GM12878 (cell line): Measurements from ENCODE around the gene KIAA0319L. TPM values are rescaled to one million over a fixed set of nuclear protein-coding genes. Genes with fewer than 3 reads are reported as not detected.

ENCODE experiments used
- ATAC-seq: fragments of 200-7000 bp; cut with Tn5 transposase; 3 replicates; pipeline ENCODE4 v1.9.1; 2020; ENCODE audit warnings: mild to moderate bottlenecking, moderate library complexity
- BruUV-seq: library from RNA; stranded (reverse); fragments of 400-500 nt; replicated peaks from 2 replicates; lab custom pipeline; 2021; lab: Mats Ljungman, UMichigan
- CTCF ChIA-PET: fragments of 300-600 bp; sonication (Branson Sonifier 250); formaldehyde crosslinking; extraction: SDS; loops from one replicate; lab custom pipeline; 2021; ENCODE audit warnings: inconsistent platforms; lab: Yijun Ruan, JAX
- POLR2A ChIA-PET: fragments of 350-600 bp; formaldehyde crosslinking; extraction: SDS; loops from one replicate; lab custom pipeline; 2021; ENCODE audit warnings: inconsistent platforms; lab: Charles Lee
- RAD21 ChIA-PET: fragments of 300-600 bp; sonication (Branson Sonifier 250); formaldehyde crosslinking; loops from one replicate; lab custom pipeline; 2023; ENCODE audit warnings: antibody characterized with exemption; ENCODE audit not compliant: unreplicated experiment; lab: Charles Lee
- SMC1A ChIA-PET: fragments of 300-600 bp; sonication (Branson Sonifier 250); formaldehyde crosslinking; loops from one replicate; lab custom pipeline; 2023; ENCODE audit not compliant: unreplicated experiment, uncharacterized antibody; lab: Charles Lee
- DNase-seq: peaks from one replicate; pipeline ENCODE4 v3.0.0-alpha.2; 2011; ENCODE audit warnings: low read depth, low spot score
- FAIRE-seq: peaks from 3 replicates; lab custom pipeline; 2011; peaks lifted over from hg19 to GRCh38; lab: Jason Lieb, UNC
- H2AFZ ChIP-seq: 2 replicates; pipeline ENCODE4 v1.6.0; 2011; ENCODE audit warnings: low read depth, low read length, control low read depth; ENCODE audit not compliant: control insufficient read depth
- H3K27ac ChIP-seq: 2 replicates; pipeline ENCODE4 v1.5.1; 2011; ENCODE audit warnings: control low read depth; ENCODE audit not compliant: control insufficient read depth, insufficient read depth
- H3K27me3 ChIP-seq, 2 experiments: replicated peaks in 1 of 2; 2 replicates each; pipeline versions ENCODE4 v1.6.0 to v1.6.1; 2011; ENCODE audit warnings: low read length in 1 of 2; ENCODE audit not compliant: control insufficient read depth in 2 of 2, insufficient read depth in 2 of 2
- H3K36me3 ChIP-seq, 2 experiments: 2 replicates each; pipeline ENCODE4 v1.5.1; 2011; ENCODE audit warnings: low read length in 1 of 2; ENCODE audit not compliant: control insufficient read depth in 2 of 2, insufficient read depth in 2 of 2
- H3K4me1 ChIP-seq: 2 replicates; pipeline ENCODE4 v1.6.1; 2011; ENCODE audit warnings: mild to moderate bottlenecking, low read length, moderate library complexity, mixed read lengths; ENCODE audit not compliant: control insufficient read depth, insufficient read depth
- H3K4me2 ChIP-seq: 2 replicates; pipeline ENCODE4 v1.6.0; 2011; ENCODE audit warnings: control low read depth; ENCODE audit not compliant: control insufficient read depth, insufficient read depth
- H3K4me3 ChIP-seq: fragments of 200-600 bp; sonication (generic); 2 replicates; pipeline ENCODE4 v1.5.1; 2016
- H3K79me2 ChIP-seq: 2 replicates; pipeline ENCODE4 v1.6.0; 2011; ENCODE audit warnings: low read length; ENCODE audit not compliant: control insufficient read depth, insufficient read depth
- H3K9ac ChIP-seq: 2 replicates; pipeline ENCODE4 v1.8.0; 2011; ENCODE audit warnings: low read length, control low read depth, mixed read lengths; ENCODE audit not compliant: control insufficient read depth, insufficient read depth
- H3K9me3 ChIP-seq: replicated peaks from 3 replicates; pipeline ENCODE4 v1.5.1; 2011; ENCODE audit warnings: mild to moderate bottlenecking, low read length; ENCODE audit not compliant: control insufficient read depth, insufficient read depth
- H4K20me1 ChIP-seq: 2 replicates; pipeline ENCODE4 v1.6.0; 2011; ENCODE audit not compliant: control insufficient read depth, insufficient read depth
- MEF2B ChIP-seq: fragments of 450-650 bp; IDR thresholded peaks from 2 replicates; pipeline ENCODE4 v1.6.1; 2018; ENCODE audit warnings: mild to moderate bottlenecking, moderate library complexity; ENCODE audit not compliant: partially characterized antibody, poor library complexity, severe bottlenecking
- NFIC ChIP-seq: IDR thresholded peaks from 2 replicates; pipeline ENCODE4 v1.6.1; 2012; ENCODE audit warnings: low read depth, mild to moderate bottlenecking, inconsistent platforms, low read length, moderate library complexity
- PML ChIP-seq: IDR thresholded peaks from 2 replicates; pipeline ENCODE4 v1.6.1; 2012; ENCODE audit warnings: low read length, inconsistent platforms
- RCOR1 ChIP-seq: conservative IDR thresholded peaks from 2 replicates; pipeline ENCODE4 v1.6.1; 2012; ENCODE audit warnings: low read depth, low read length, improper control_type of control experiment
- SP1 ChIP-seq: IDR thresholded peaks from one replicate; pipeline ENCODE4 v1.6.1; 2011; ENCODE audit warnings: low read depth, low read length
- TCF12 ChIP-seq: IDR thresholded peaks from 2 replicates; pipeline ENCODE4 v1.6.1; 2011; ENCODE audit warnings: low read depth, mild to moderate bottlenecking, low read length
- WGBS: methylation state at CpG from one replicate; pipeline ENCODE4 v1.1.6; 2016; ENCODE audit warnings: low lambda C conversion rate; ENCODE audit not compliant: insufficient replicate concordance, insufficient coverage; ENCODE audit errors: missing lambda C conversion rate; 5-methylcytosine and 5-hydroxymethylcytosine counted together
- in situ Hi-C: fragments of 300-500 bp; cut with MboI; formaldehyde crosslinking; loops from 9 replicates; pipeline ENCODE4 v1.14.3; 2018; ENCODE audit warnings: mixed read lengths
- intact Hi-C: fragments of 100-400 bp; cut with micrococcal nuclease; formaldehyde crosslinking; loops from one replicate; pipeline ENCODE4 v1.14.2; 2022; ENCODE audit not compliant: unreplicated experiment
- polyA plus RNA-seq, 11 experiments: library from polyadenylated mRNA; depleted of rRNA in 4 of 11; unstranded in 6 of 11; stranded (reverse) in 5 of 11; fragments of >200 nt; fragmentation: Nextera tagmentation in 4 of 11; fragmentation: Illumina TruSeq in 1 of 11; extraction: Ambion mirVana in 4 of 11; extraction: Trizol in 1 of 11; gene quantifications; 1 replicate in 1 of 11; 2 replicates in 10 of 11; pipeline versions ENCODE4 v1.2.1 to v1.2.3, GENCODE V29; 2011 to 2016; ENCODE audit warnings: inconsistent platforms in 2 of 11, missing spikeins in 2 of 11, low read depth in 1 of 11
- total RNA-seq, 4 experiments: library from RNA; depleted of rRNA in 3 of 4; stranded (reverse); fragments of >200 nt in 3 of 4; fragmentation: Illumina TruSeq in 1 of 4; extraction: Trizol in 1 of 4; gene quantifications; 2 replicates each; pipeline versions ENCODE4 v1.2.1 to v1.2.3, GENCODE V29; 2013 to 2021

The KIAA0319L gene
- total and polyA plus RNA-seq, 10 of the 15 experiments (the other 5 are each of a cell fraction or from before 2014, with no cell fraction given): 2.6 to 57.8 (median 25.4) TPM

- Histone ChIP-seq H3K4me1 (no peaks in the 10 kb centered on the region), H3K79me2 (no peaks in the 10 kb centered on the region), H3K9ac (no peak overlapping the region), H3K9me3 (no peaks in the 10 kb centered on the region), H4K20me1 (no peaks in the 10 kb centered on the region; the same call in 1 of the 2 replicates), H3K27ac (no peak overlapping the region), H3K4me2 (no peak overlapping the region), H3K36me3 (peaks cover 21 to 22% of the 10 kb centered on the region in 2 experiments; a peak in 3 of 4 replicates), H3K4me3 (no peak overlapping the region), H3K27me3 (no peaks in the 10 kb centered on the region), H2AFZ (no peak overlapping the region)
- ChIA-PET RAD21 (no interaction called here), POLR2A (interaction anchor here (1.2 kb wide), 1 partner anchor 11 kb away, joined by 3 read pairs; no protein-coding TSS in a partner anchor), SMC1A (interaction anchor here (0.7 kb wide), 1 partner anchor 49 kb away, joined by 3 read pairs; no protein-coding TSS in a partner anchor), CTCF (no interaction called here)
- WGBS: 95% methylated on average over 10 of the region's 10 CpGs
- DNase-seq (no peak), ATAC-seq (no peak), FAIRE-seq (no peak)
- in situ Hi-C loops (no loop called here), intact Hi-C loops (no loop called here)
- TF ChIP-seq SP1 (no peak), NFIC (no peak), TCF12 (no peak), RCOR1 (no peak)
- BruUV-seq: no TSS peak
Observed at GRCh38 chr1:35436078-35436477, 121.1 kb downstream of the KIAA0319L start.

- CTCF ChIA-PET: no interaction called here
- H3K79me2 ChIP-seq: no peaks in the 10 kb centered on the region
- intact Hi-C loops: no loop called here
- ATAC-seq: no peak
- no peaks in the 10 kb centered on the region; the same call in 1 of the 2 replicates for H4K20me1 ChIP-seq
- POLR2A ChIA-PET: interaction anchor here (1.2 kb wide), 1 partner anchor 9 kb away, joined by 3 read pairs; no protein-coding TSS in a partner anchor
- no peak for DNase-seq
- no peak overlapping the region for H3K27ac ChIP-seq
- RAD21 ChIA-PET: no interaction called here
- SMC1A ChIA-PET: no interaction called here
- in situ Hi-C loops: no loop called here
- H2AFZ ChIP-seq: no peak overlapping the region
- no peak overlapping the region for H3K9ac ChIP-seq
- WGBS: 85% methylated on average over 12 of the region's 12 CpGs
- FAIRE-seq: no peak
- H3K9me3 ChIP-seq: no peaks in the 10 kb centered on the region
- peaks cover 7 to 14% of the 10 kb centered on the region in 2 experiments; a peak in 3 of 4 replicates for H3K36me3 ChIP-seq
- H3K4me2 ChIP-seq: no peak overlapping the region
- TF ChIP-seq MEF2B: no peak
- TF ChIP-seq PML: no peak
- H3K4me1 ChIP-seq: no peaks in the 10 kb centered on the region
- H3K27me3 ChIP-seq: no peaks in the 10 kb centered on the region
- H3K4me3 ChIP-seq: no peak overlapping the region
- BruUV-seq: no TSS peak
Observed at GRCh38 chr1:35434703-35435102, 122.5 kb downstream of the KIAA0319L start.
